Nephron progenitor cell (in vitro differentiated cells): ENCODE measurements around the gene ADGRV1.
"Not testable (repeated sequence)": the region's sequence is repeated elsewhere in the genome, so short reads cannot be mapped to it uniquely, and the experiment has no call there.

ENCODE experiments used
- DNase-seq: peaks from one replicate; pipeline ENCODE4 v3.0.0; 2021
- H3K27ac Mint-ChIP-seq: 2 replicates; pipeline ENCODE4 v1.8.0; 2021; ENCODE audit warnings: mild to moderate bottlenecking, moderate library complexity, mixed read lengths
- H3K27me3 Mint-ChIP-seq: 2 replicates; pipeline ENCODE4 v1.8.0; 2021; ENCODE audit warnings: mild to moderate bottlenecking, low read depth, mixed read lengths; ENCODE audit not compliant: poor library complexity
- H3K36me3 Mint-ChIP-seq: 2 replicates; pipeline ENCODE4 v1.8.0; 2021; ENCODE audit warnings: low read depth, mixed read lengths
- H3K4me1 Mint-ChIP-seq: 2 replicates; pipeline ENCODE4 v1.8.0; 2021; ENCODE audit warnings: mixed read lengths
- H3K4me3 Mint-ChIP-seq: 2 replicates; pipeline ENCODE4 v1.8.0; 2021; ENCODE audit warnings: mild to moderate bottlenecking, moderate library complexity, mixed read lengths
- H3K9me3 Mint-ChIP-seq: 2 replicates; pipeline ENCODE4 v1.8.0; 2021; ENCODE audit warnings: mild to moderate bottlenecking, moderate library complexity, mixed read lengths
- CTCF ChIP-seq: fragments of 200-600 bp; sonication (generic); IDR thresholded peaks from 2 replicates; pipeline ENCODE4 v1.5.0; 2021; ENCODE audit warnings: antibody characterized with exemption

The ADGRV1 gene

GRCh38 chr5:91058155-91058554 lies 499.6 kb downstream of the ADGRV1 start:
- no peaks in the 10 kb centered on the region for H3K9me3 Mint-ChIP-seq
- DNase-seq, result no peak
- H3K36me3 Mint-ChIP-seq, result peaks cover 20% of the 10 kb centered on the region
- H3K27me3 Mint-ChIP-seq, result no peaks in the 10 kb centered on the region
- H3K4me1 Mint-ChIP-seq, result peaks cover 19% of the 10 kb centered on the region
- TF ChIP-seq CTCF, result no peak
- no peak overlapping the region for H3K27ac Mint-ChIP-seq
- H3K4me3 Mint-ChIP-seq, result no peak overlapping the region

GRCh38 chr5:91058575-91058974 lies 500.0 kb downstream of the ADGRV1 start:
- peaks cover 14% of the 10 kb centered on the region for H3K4me1 Mint-ChIP-seq
- no peaks in the 10 kb centered on the region for H3K27me3 Mint-ChIP-seq
- DNase-seq, result no peak
- no peak overlapping the region for H3K27ac Mint-ChIP-seq
- H3K4me3 Mint-ChIP-seq, result no peak overlapping the region
- H3K36me3 Mint-ChIP-seq, result peaks cover 20% of the 10 kb centered on the region
- TF ChIP-seq CTCF, result no peak
- H3K9me3 Mint-ChIP-seq, result no peaks in the 10 kb centered on the region

GRCh38 chr5:91059409-91059808 lies 500.8 kb downstream of the ADGRV1 start:
- Mint-ChIP-seq H3K4me3 (no peak overlapping the region), H3K4me1 (peaks cover 11% of the 10 kb centered on the region), H3K27ac (no peak overlapping the region), H3K27me3 (no peaks in the 10 kb centered on the region), H3K9me3 (no peaks in the 10 kb centered on the region), H3K36me3 (peaks cover 20% of the 10 kb centered on the region)
- TF ChIP-seq CTCF, result no peak
- DNase-seq, result no peak

GRCh38 chr5:91061094-91061493 lies 502.5 kb downstream of the ADGRV1 start:
- Mint-ChIP-seq H3K27ac (no peak overlapping the region), H3K36me3 (peaks cover 13% of the 10 kb centered on the region), H3K4me3 (no peak overlapping the region), H3K4me1 (peaks cover 11% of the 10 kb centered on the region), H3K9me3 (no peaks in the 10 kb centered on the region), H3K27me3 (no peaks in the 10 kb centered on the region)
- no peak for TF ChIP-seq CTCF
- DNase-seq, result no peak

GRCh38 chr5:91061946-91062562 lies 503.5 kb downstream of the ADGRV1 start:
- DNase-seq, result no peak
- H3K27me3 Mint-ChIP-seq, result no peaks in the 10 kb centered on the region
- no peak overlapping the region for H3K4me3 Mint-ChIP-seq
- peak overlapping the region; percentile 41 for H3K27ac Mint-ChIP-seq
- H3K36me3 Mint-ChIP-seq, result peaks cover 10% of the 10 kb centered on the region
- peaks cover 11% of the 10 kb centered on the region for H3K4me1 Mint-ChIP-seq
- TF ChIP-seq CTCF, result no peak
- peaks cover 5% of the 10 kb centered on the region for H3K9me3 Mint-ChIP-seq

GRCh38 chr5:91063098-91063690 lies 504.6 kb downstream of the ADGRV1 start:
- Mint-ChIP-seq H3K4me1 (peaks cover 11% of the 10 kb centered on the region), H3K27ac (peak overlapping the region; percentile 29)

More at GRCh38 chr5:91063098-91063690, 504.6 kb downstream of the ADGRV1 start:
- not testable (repeated sequence) for H3K4me3 Mint-ChIP-seq, DNase-seq, H3K9me3 Mint-ChIP-seq, H3K27me3 Mint-ChIP-seq
- H3K36me3 Mint-ChIP-seq, result peaks cover 12% of the 10 kb centered on the region
